ENCODE data around the gene HYLS1.

Gene HYLS1

GRCh38 chr11:125883375-125883774 lies 4.1 kb upstream of the HYLS1 start:
- Histone ChIP-seq H3F3A (ENCODE audit: insufficient read depth, low read length) (no peaks in the 10 kb centered on the region), H3K9me2 (ENCODE audit: low read depth, low read length) (no peaks in the 10 kb centered on the region), H4K20me1 (ENCODE audit: insufficient read depth, low read length) (no peaks in the 10 kb centered on the region), H3K36me3 (ENCODE audit: insufficient read depth, low read length) (no peaks in the 10 kb centered on the region; the same call in 1 of the 2 replicates), H3K4me3 (ENCODE audit: low read depth, low read length, poor library complexity, severe bottlenecking) (no peak overlapping the region), H3K27me3 (ENCODE audit: insufficient read depth, low read length) (no peaks in the 10 kb centered on the region; the same call in 1 of the 2 replicates), H3K9ac (ENCODE audit: low read length) (no peak overlapping the region), H3K79me2 (ENCODE audit: insufficient read depth, low read length) (no peaks in the 10 kb centered on the region), H3K4me2 (ENCODE audit: low read length) (no peak overlapping the region), H3K9me3 (ENCODE audit: low read length) (no peaks in the 10 kb centered on the region), H3K27ac (ENCODE audit: low read depth, low read length, poor library complexity, severe bottlenecking) (no peak overlapping the region), H3K4me1 (ENCODE audit: insufficient read depth, low read length, severe bottlenecking) (peaks cover 11% of the 10 kb centered on the region), H2AFZ (ENCODE audit: low read length) (no peak overlapping the region)
- no peak for TF ChIP-seq EZH2 (IDR thresholded peaks at IDR 0.05; ENCODE audit: borderline replicate concordance, low read length)
- TF ChIP-seq, protein P1, sequence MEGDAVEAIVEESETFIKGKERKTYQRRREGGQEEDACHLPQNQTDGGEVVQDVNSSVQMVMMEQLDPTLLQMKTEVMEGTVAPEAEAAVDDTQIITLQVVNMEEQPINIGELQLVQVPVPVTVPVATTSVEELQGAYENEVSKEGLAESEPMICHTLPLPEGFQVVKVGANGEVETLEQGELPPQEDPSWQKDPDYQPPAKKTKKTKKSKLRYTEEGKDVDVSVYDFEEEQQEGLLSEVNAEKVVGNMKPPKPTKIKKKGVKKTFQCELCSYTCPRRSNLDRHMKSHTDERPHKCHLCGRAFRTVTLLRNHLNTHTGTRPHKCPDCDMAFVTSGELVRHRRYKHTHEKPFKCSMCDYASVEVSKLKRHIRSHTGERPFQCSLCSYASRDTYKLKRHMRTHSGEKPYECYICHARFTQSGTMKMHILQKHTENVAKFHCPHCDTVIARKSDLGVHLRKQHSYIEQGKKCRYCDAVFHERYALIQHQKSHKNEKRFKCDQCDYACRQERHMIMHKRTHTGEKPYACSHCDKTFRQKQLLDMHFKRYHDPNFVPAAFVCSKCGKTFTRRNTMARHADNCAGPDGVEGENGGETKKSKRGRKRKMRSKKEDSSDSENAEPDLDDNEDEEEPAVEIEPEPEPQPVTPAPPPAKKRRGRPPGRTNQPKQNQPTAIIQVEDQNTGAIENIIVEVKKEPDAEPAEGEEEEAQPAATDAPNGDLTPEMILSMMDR (IDR thresholded peaks at IDR 0.05; ENCODE audit: low read length), result no peak

GRCh38 chr11:125886997-125887372 lies 483 bp upstream of the HYLS1 start:
- H3K27me3 ChIP-seq (ENCODE audit: insufficient read depth, low read length), result no peaks in the 10 kb centered on the region; the same call in 1 of the 2 replicates
- H3K9me2 ChIP-seq (ENCODE audit: low read depth, low read length), result no peaks in the 10 kb centered on the region
- H3K27ac ChIP-seq (ENCODE audit: low read depth, low read length, poor library complexity, severe bottlenecking), result peak overlapping the region; percentile 33
- peaks cover 12% of the 10 kb centered on the region for H3K4me1 ChIP-seq (ENCODE audit: insufficient read depth, low read length, severe bottlenecking)
- H2AFZ ChIP-seq (ENCODE audit: low read length), result no peak overlapping the region
- no peaks in the 10 kb centered on the region; the same call in 1 of the 2 replicates for H3K36me3 ChIP-seq (ENCODE audit: insufficient read depth, low read length)
- peak overlapping the region; percentile 70 for H3K4me3 ChIP-seq (ENCODE audit: low read depth, low read length, poor library complexity, severe bottlenecking)
- TF ChIP-seq, protein P1 (IDR thresholded peaks at IDR 0.05; ENCODE audit: low read length), result no peak
- TF ChIP-seq EZH2 (IDR thresholded peaks at IDR 0.05; ENCODE audit: borderline replicate concordance, low read length), result no peak
- H3K4me2 ChIP-seq (ENCODE audit: low read length), result peak overlapping the region; percentile 53
- H3K9me3 ChIP-seq (ENCODE audit: low read length), result no peaks in the 10 kb centered on the region
- H3F3A ChIP-seq (ENCODE audit: insufficient read depth, low read length), result no peaks in the 10 kb centered on the region
- no peaks in the 10 kb centered on the region for H4K20me1 ChIP-seq (ENCODE audit: insufficient read depth, low read length)
- H3K9ac ChIP-seq (ENCODE audit: low read length), result no peak overlapping the region; the same call in 1 of the 2 replicates
- H3K79me2 ChIP-seq (ENCODE audit: insufficient read depth, low read length), result no peaks in the 10 kb centered on the region

GRCh38 chr11:125890447-125891100 lies 3.1 kb downstream of the HYLS1 start:
- no peaks in the 10 kb centered on the region for H4K20me1 ChIP-seq (ENCODE audit: insufficient read depth, low read length)
- TF ChIP-seq EZH2 (IDR thresholded peaks at IDR 0.05; ENCODE audit: borderline replicate concordance, low read length), result no peak
- peaks cover 12% of the 10 kb centered on the region for H3K4me1 ChIP-seq (ENCODE audit: insufficient read depth, low read length, severe bottlenecking)
- peaks cover 32% of the 10 kb centered on the region for H3K36me3 ChIP-seq (ENCODE audit: insufficient read depth, low read length)
- H3K79me2 ChIP-seq (ENCODE audit: insufficient read depth, low read length), result no peaks in the 10 kb centered on the region
- H3F3A ChIP-seq (ENCODE audit: insufficient read depth, low read length), result no peaks in the 10 kb centered on the region
- H3K9me3 ChIP-seq (ENCODE audit: low read length), result no peaks in the 10 kb centered on the region
- no peaks in the 10 kb centered on the region; the same call in 1 of the 2 replicates for H3K27me3 ChIP-seq (ENCODE audit: insufficient read depth, low read length)
- H3K27ac ChIP-seq (ENCODE audit: low read depth, low read length, poor library complexity, severe bottlenecking), result no peak overlapping the region
- H2AFZ ChIP-seq (ENCODE audit: low read length), result no peak overlapping the region
- no peaks in the 10 kb centered on the region for H3K9me2 ChIP-seq (ENCODE audit: low read depth, low read length)
- no peak overlapping the region for H3K4me3 ChIP-seq (ENCODE audit: low read depth, low read length, poor library complexity, severe bottlenecking)
- H3K4me2 ChIP-seq (ENCODE audit: low read length), result no peak overlapping the region
- no peak overlapping the region for H3K9ac ChIP-seq (ENCODE audit: low read length)

GRCh38 chr11:125892071-125892470 lies 4.6 kb downstream of the HYLS1 start:
- Histone ChIP-seq H3K27me3 (ENCODE audit: insufficient read depth, low read length) (no peaks in the 10 kb centered on the region), H3K9me3 (ENCODE audit: low read length) (no peaks in the 10 kb centered on the region), H3K79me2 (ENCODE audit: insufficient read depth, low read length) (peaks cover 4% of the 10 kb centered on the region; the same call in 1 of the 2 replicates), H3K9ac (ENCODE audit: low read length) (no peak overlapping the region), H3K4me3 (ENCODE audit: low read depth, low read length, poor library complexity, severe bottlenecking) (no peak overlapping the region), H3K4me2 (ENCODE audit: low read length) (no peak overlapping the region), H3K27ac (ENCODE audit: low read depth, low read length, poor library complexity, severe bottlenecking) (no peak overlapping the region), H3F3A (ENCODE audit: insufficient read depth, low read length) (no peaks in the 10 kb centered on the region), H2AFZ (ENCODE audit: low read length) (no peak overlapping the region), H4K20me1 (ENCODE audit: insufficient read depth, low read length) (no peaks in the 10 kb centered on the region), H3K36me3 (ENCODE audit: insufficient read depth, low read length) (peaks cover 38% of the 10 kb centered on the region), H3K4me1 (ENCODE audit: insufficient read depth, low read length, severe bottlenecking) (peaks cover 7% of the 10 kb centered on the region), H3K9me2 (ENCODE audit: low read depth, low read length) (no peaks in the 10 kb centered on the region)
- TF ChIP-seq, protein P1 (IDR thresholded peaks at IDR 0.05; ENCODE audit: low read length), result no peak
- no peak for TF ChIP-seq EZH2 (IDR thresholded peaks at IDR 0.05; ENCODE audit: borderline replicate concordance, low read length)

Data from OCI-LY1 (cell line).